Epidermal melanocyte (primary cell): ENCODE data around the gene CREBRF.
"Not testable (repeated sequence)": the region's sequence is repeated elsewhere in the genome, so short reads cannot be mapped to it uniquely, and the experiment has no call there.

ENCODE experiments used
- DNase-seq: peaks from one replicate; pipeline ENCODE4 v3.0.0; 2011; ENCODE audit warnings: low spot score; ENCODE audit not compliant: insufficient read length

The CREBRF gene

DNA sequence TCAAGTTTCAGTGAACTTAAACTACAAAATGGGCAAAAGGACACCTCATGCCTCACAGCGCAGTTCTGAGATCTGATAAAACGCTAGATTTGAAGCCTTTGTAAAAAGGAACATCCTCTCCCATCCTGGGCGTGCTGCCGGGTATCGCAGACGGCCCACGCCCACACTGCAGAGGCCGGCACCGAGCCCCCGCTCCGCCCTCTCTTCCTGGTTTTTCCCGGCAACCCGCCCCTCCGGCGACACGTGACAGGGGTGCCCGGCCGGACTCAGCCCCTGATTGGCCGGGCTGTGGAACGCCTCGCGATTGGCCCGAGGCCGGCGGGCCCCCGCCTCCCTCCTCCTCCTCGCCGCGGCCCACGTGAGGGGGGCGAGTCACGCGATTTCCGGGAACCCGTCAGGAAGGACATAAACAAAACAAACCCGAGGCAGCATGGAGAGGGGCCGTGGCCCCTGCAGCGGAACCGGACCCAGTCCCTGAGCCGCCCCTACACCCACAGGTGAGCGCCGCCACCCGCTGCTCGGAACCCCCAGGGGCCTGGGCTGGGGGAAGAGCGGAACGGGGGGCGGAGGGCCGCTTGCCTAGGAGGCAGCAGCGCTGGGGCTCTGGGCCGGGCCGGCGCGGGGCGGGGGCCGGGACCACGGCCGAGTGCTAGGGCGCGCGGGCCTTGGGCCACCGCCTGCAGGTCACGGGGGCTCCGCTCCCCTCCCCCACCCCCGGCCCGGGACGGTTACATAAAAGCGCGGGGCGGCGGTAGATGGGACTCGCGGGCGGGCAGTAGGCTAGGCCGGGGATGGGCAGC, at the start of gene CREBRF:
CREBRF (plus strand) TSS at position 370 of the 800 bp plus-strand sequence. CDS start 24,424 bp downstream, outside the sequence.
- peak; percentile 96 for DNase-seq

DNA sequence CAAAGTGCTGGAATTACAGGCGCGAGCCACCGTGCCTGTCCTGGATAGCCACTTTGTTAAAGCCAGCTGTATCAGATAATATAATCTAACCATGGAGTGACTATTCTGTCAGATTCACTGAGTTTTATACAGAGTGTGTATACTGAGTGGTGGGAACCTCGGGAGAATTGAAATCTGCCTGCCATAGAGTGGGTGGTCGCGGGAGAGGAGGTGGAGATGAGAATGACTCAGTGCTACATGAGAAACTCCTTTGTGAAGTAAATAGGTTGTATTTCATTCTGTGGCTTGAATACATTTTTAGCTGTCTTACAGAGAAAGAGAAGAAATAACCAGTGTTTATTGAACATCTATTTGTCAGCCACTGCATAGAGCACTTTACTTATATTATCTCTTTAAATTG, 46.1 kb upstream of the CREBRF start:
- DNase-seq = no peak

- no peak for DNase-seq
Observed at GRCh38 chr5:173010547-173011464, 45.3 kb upstream of the CREBRF start.

- DNase-seq = no peak
Observed at GRCh38 chr5:173011566-173011965, 44.6 kb upstream of the CREBRF start.

DNA sequence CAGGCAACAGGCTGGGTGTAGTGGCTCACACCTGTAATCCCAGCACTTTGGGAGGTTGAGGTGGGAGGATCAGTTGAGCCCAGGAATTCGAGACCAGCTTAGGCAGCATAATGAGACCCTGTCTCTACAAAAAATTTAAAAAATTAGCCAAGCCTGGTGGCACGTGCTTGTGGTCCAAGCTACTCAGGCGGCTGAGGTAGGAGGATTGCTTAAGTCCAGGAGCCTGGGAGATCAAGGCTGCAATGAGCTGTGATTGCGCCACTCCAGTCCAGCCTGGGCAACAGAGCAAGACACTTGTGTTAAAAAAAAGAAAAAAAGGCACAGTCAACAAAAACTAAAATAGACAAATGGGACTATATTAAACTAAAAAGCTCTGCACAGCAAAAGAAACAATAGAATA, 43.3 kb upstream of the CREBRF start:
- DNase-seq = no peak

DNA sequence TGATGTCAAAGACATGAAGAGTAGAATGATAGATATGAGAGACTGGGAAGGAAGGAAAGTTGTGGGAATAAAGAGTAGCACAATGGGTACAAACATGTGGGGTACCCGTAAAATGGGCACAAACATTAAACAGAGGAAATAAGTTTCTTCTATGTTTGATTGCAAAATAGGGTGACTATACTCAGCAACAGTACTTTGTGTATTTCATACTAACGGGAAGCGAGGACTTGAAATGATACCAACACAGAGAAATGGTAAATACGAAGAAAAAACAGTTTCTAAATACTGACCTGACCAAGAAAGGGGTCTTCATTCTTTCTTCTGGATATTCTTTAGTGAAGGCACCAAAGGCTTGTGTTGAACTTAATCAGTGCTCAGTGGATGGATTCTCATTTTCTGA, 41.5 kb upstream of the CREBRF start:
- DNase-seq = no peak

DNA sequence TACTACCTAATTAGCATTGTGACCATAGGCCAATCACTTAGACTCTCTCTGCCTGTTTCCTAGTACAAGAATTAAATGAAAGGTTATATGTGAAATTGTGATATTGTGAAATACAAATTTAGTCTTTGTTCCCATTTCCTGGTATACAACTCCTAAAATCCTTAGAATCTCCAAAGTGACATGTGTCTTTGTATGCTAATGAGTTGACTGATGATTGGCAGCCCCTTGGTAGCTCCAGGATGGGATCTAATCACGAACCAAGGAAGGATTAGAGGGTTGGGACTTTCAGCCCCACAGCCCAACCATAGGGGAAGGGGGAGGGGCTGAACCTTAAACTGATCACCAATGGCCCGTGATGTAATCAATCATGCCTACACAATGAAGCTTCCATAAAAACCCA, 41.0 kb upstream of the CREBRF start:
- no peak for DNase-seq

DNA sequence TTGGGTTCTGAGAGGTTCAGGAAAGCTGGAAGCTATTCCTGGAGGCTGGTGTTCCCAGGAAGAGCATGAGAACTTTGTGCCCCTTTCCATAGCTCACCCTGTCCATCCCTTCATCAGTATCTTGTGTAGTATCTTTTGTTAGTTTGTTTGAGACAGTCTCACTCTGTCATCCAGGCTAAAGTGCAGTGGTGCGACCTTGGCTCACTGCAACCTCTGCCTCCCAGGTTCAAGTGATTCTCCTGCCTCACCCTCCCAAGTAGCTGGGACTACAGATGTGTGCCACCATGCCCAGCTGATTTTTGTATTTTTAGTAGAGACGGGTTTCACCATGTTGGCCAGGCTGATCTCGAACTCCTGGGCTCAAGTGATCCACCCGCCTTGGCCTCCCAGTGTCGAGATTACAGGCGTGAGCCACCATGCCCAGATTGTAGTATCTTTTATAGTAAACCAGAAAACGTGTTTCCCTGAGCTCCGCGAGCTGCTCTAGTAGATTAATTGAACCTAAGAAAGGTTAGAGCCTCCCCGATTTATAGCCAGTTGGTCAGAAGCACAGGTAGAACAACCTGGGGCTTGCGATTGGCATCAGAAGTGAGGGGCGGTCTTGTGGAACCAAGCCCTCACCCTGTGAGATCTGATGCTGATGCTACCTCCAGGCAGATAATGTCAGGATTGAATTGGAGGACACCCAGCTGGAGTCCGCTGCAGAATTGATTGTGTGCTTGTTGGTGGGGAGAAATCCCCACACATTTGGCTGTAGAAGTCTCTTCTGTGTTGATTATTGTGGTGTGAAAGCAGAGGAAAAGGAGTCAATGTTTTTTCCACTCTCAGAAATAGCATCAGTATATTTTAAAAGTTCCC, 40.3 kb upstream of the CREBRF start:
- DNase-seq = no peak

DNA sequence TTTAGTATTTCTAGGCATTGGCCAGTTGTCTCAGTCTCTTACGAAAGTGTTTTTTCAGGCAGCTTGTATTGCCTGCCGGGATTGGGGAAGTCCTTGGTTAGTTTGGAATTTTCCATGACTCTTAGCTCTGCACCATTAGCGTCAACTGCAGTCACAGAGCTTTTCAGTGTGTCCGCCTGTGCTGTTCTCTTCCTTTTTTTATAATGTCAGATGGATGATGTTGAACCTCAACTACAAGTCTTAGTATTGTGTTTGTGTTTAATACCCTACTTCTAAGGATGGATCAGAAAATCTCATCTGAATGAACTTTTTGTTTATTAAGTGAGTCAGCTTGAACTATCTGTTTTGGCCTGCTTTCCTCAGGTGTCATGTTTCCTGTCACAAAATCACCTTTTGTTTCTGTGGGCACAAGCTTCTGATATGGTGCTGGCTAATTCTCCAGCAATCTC, 39.5 kb upstream of the CREBRF start:
- no peak for DNase-seq

- not testable (repeated sequence) for DNase-seq
Observed at GRCh38 chr5:173017087-173017486, 39.1 kb upstream of the CREBRF start.

GRCh38 chr5:173018358-173018757, 37.8 kb upstream of the CREBRF start:
- no peak for DNase-seq

GRCh38 chr5:173020154-173020581, 36.0 kb upstream of the CREBRF start:
- no peak for DNase-seq

DNA sequence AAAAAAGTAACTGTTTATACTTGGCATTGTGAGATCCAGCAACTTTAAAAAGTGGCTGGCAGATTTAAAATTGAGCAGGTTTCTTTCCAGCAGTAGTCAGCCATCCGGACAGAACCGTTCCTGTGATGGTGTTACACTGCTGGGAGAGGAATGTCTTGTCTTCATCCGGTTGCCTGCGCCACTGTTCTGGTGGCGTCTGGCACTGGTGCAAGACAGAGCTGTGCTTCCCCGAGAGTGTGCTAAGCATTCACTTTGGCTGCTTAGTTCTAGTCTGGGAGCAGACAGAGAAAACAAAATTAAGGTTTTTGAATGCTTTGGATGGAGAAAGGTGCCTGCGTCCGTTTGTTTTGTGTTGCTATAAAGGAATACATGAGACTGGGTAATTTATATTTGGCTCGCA, 35.5 kb upstream of the CREBRF start:
- DNase-seq = no peak

DNA sequence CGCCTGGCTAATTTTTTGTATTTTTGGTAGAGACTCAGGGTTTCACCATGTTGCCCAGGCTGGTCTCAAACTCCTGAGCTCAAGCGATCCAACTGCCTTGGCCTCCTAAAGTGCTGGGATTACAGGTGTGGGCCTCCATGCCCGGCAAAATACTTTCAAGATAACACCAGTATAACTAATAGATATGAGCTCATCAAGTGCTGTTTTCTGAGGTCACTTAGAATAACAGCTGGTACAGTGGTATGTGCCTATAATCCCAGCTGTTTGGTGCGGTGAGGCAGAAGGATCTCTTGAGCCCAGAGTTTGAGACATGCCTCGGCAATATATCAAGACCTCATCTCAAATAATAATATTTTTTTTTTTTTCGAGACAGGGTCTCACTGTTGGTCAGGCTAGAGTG, 30.5 kb upstream of the CREBRF start:
- DNase-seq = no peak

DNA sequence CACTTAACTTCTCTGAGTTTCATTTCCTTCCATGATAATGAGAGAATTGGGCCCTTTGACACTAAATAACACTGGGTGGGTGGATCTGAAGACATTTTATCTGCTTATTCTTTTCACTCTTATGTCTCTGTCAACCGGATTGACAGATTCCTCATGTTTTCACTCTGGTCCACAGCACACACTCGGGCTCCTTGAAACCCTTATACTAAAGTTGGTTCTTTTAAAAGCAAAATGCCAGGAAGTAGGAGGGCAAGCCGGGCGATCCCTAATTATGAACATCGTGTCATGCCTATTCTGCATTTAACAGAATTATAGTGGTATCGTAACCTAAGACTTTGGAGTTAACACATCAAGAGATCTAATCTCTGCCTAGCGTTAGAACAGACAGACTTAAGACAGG, 28.2 kb upstream of the CREBRF start:
- DNase-seq = no peak

DNA sequence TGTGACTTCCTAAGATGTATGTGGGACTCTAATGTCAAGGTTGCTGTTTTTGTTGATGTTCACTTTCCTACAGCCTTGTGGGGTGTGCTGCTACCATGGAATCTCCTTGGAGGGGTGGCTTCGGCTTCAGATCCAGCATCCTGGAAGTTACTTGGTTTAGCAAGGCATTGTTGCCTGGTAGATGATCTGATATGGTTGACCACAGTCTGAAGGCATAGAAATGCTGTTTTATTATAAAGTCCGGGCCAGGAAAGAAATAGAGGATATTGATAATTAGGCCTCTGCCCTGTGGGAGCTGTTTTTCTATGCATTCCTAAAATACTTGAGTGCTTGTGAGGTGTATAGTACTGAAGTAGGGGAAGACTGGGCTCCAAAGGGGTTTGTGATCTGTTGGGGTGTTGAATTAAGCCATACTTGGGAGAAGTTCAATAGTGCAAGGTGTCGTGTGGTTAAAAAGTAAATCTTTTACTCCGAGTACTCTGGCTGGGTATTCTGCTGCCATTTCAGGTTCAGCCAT, 27.3 kb upstream of the CREBRF start:
- no peak for DNase-seq

GRCh38 chr5:173029499-173029921, 26.6 kb upstream of the CREBRF start:
- no peak for DNase-seq

GRCh38 chr5:173032096-173032495, 24.1 kb upstream of the CREBRF start:
- DNase-seq = not testable (repeated sequence)

GRCh38 chr5:173032730-173033129, 23.4 kb upstream of the CREBRF start:
- DNase-seq = no peak

- DNase-seq = no peak
Observed at GRCh38 chr5:173033923-173034322, 22.2 kb upstream of the CREBRF start.
